ENCODE measurements around the gene NOTCH2. TPM values are rescaled to one million over a fixed set of nuclear protein-coding genes. Genes with fewer than 3 reads are reported as not detected.
"Not testable (repeated sequence)": the region's sequence is repeated elsewhere in the genome, so short reads cannot be mapped to it uniquely, and the experiment has no call there.

The NOTCH2 gene
- total RNA-seq, 2 experiments from 2014 or later, result 45.6 to 53.5 TPM

- POLR2A ChIA-PET, result not testable (repeated sequence)
- CTCF ChIA-PET, result interaction anchor here (0.7 to 1.1 kb wide), 2 partner anchors 23 to 26 kb away, joined by 3 to 5 read pairs; no protein-coding TSS in a partner anchor
Observed at GRCh38 chr1:119975582-119976254, 93.7 kb downstream of the NOTCH2 start.

GRCh38 chr1:119975006-119975405 lies 94.5 kb downstream of the NOTCH2 start:
- CTCF ChIA-PET, result no interaction called here
- POLR2A ChIA-PET, result no interaction called here

DNA sequence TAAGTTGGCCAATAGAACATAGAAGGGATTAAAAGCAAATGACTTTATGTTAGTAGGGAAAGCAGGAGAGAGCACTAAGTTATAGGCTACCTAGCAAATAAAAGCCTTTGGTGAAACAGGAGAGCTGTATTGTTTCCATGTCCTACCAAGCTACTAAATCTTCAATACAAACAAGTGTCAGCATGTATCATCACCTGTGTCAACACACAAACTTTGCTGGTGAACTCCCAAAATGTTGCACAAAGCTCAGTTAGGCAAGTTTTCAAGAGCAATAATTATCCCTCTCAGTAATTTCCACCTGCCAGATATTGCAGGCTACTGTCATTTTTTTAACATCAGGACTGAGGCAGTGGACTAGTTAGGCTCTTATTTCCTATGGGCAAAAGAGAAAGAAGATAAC lies 95.4 kb downstream of the NOTCH2 start:
- CTCF ChIA-PET, result no interaction called here
- POLR2A ChIA-PET, result no interaction called here

GRCh38 chr1:119971710-119972570 lies 97.5 kb downstream of the NOTCH2 start:
- ChIA-PET POLR2A (no interaction called here), CTCF (no interaction called here)

- ChIA-PET CTCF (interaction anchor here (1.0 to 1.6 kb wide), 5 partner anchors 9 to 19 kb away, joined by 3 to 6 read pairs (median 4); no protein-coding TSS in a partner anchor), POLR2A (no interaction called here)
Observed at GRCh38 chr1:119968601-119969000, 100.9 kb downstream of the NOTCH2 start.

DNA sequence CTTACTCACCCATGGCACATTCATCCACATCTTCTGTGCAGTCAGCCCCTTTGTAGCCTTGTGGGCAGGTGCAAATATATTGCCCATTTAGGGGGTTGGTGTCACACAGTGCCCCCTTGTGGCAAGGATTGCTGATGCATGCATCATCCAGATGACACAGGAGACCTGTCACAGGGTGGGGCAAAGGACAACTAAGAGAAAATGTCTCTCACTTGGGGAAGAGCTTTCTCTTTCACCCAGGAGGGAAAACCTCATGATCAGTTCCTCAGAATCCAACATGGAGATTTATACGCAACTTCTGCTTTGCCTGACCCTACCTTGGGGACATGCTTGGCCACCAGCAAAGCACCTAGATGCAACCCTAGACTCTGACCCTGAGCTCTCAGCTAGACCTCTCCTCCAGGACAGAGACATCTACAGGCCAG lies 101.4 kb downstream of the NOTCH2 start:
- ChIA-PET POLR2A (no interaction called here), CTCF (interaction anchor here (1.0 to 1.6 kb wide), 5 partner anchors 9 to 19 kb away, joined by 3 to 6 read pairs (median 4); no protein-coding TSS in a partner anchor)

- ChIA-PET POLR2A (no interaction called here), CTCF (interaction anchor here (1.2 kb wide), 1 partner anchor 18 kb away, joined by 3 read pairs; no protein-coding TSS in a partner anchor)
Observed at GRCh38 chr1:119966681-119967080, 102.8 kb downstream of the NOTCH2 start.

DNA sequence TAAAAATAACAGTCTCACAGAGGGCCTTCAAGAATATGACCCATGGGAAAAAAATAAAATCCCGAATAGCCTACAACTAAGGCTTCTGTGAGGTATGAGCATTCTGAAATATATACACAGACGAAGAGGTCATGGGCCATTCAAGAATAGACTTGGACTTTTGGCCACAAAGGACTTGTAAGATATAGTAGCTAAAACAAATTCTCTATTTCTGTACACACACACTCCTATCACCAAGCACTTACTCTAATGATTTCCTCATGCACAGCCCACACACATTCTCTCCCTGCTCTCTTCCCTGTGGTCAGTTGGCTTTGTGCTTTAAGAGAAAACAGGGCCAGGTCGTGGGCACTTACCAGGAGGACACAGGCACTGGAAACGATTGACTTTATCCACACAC lies 103.4 kb downstream of the NOTCH2 start:
- CTCF ChIA-PET, result no interaction called here

GRCh38 chr1:119964673-119965363 lies 104.6 kb downstream of the NOTCH2 start:
- ChIA-PET POLR2A (no interaction called here), CTCF (interaction anchor here (1.9 kb wide), 1 partner anchor 16 kb away, joined by 4 read pairs; no protein-coding TSS in a partner anchor)

More for the DNA sequence above, 103.4 kb downstream of the NOTCH2 start:
- POLR2A ChIA-PET, result no interaction called here

GRCh38 chr1:119962296-119962968 lies 107.0 kb downstream of the NOTCH2 start:
- POLR2A ChIA-PET, result no interaction called here
- CTCF ChIA-PET, result no interaction called here

DNA sequence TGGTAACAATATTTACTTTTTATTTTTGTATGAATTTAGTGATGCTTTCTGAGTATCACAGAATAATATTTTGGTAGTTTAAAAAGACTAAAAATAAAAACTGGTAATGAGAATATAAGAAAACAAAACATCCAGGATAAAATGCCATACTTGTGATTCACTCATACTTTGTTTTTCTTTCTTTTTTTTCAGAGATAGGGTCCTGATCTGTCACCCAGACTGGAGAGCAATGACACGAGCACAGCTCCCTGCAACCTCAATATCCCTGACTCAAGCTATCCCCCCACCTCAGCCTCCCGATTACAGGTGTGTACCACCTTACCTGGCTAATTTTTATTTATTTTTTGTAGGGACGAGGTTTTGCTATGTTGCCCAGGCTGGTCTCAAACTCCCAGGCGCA lies 109.0 kb downstream of the NOTCH2 start:
- POLR2A ChIA-PET, result no interaction called here
- CTCF ChIA-PET, result interaction anchor here (1.4 kb wide), 1 partner anchor 12 kb away, joined by 4 read pairs; no protein-coding TSS in a partner anchor

- ChIA-PET POLR2A (no interaction called here), CTCF (interaction anchor here (0.9 to 1.4 kb wide), 2 partner anchors 8 to 11 kb away, joined by 4 read pairs; no protein-coding TSS in a partner anchor)
Observed at GRCh38 chr1:119959268-119960220, 109.9 kb downstream of the NOTCH2 start.

DNA sequence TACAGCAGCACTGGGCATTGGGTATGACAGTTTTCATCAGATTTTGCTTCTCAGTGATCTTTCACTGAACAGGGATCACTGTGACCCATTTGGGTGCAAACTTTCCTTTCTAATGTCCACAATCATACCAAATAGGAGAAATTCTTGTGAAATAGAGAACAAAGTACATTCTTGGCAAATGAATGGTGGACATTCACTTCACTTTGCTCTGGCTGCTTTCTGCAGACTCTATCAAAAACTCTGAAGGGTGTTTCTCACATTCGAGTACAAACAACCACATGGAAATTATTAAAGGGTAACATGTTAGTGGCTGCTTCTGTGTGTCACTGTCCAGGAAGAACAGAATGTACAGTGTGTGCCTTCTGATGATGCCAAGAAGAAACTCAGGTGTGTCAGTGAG lies 111.2 kb downstream of the NOTCH2 start:
- CTCF ChIA-PET, result no interaction called here

GRCh38 chr1:119956306-119956705 lies 113.2 kb downstream of the NOTCH2 start:
- CTCF ChIA-PET, result interaction anchor here (0.7 kb wide), 1 partner anchor 12 kb away, joined by 3 read pairs; no protein-coding TSS in a partner anchor
- POLR2A ChIA-PET, result no interaction called here

More for the DNA sequence above, 111.2 kb downstream of the NOTCH2 start:
- POLR2A ChIA-PET, result no interaction called here

DNA sequence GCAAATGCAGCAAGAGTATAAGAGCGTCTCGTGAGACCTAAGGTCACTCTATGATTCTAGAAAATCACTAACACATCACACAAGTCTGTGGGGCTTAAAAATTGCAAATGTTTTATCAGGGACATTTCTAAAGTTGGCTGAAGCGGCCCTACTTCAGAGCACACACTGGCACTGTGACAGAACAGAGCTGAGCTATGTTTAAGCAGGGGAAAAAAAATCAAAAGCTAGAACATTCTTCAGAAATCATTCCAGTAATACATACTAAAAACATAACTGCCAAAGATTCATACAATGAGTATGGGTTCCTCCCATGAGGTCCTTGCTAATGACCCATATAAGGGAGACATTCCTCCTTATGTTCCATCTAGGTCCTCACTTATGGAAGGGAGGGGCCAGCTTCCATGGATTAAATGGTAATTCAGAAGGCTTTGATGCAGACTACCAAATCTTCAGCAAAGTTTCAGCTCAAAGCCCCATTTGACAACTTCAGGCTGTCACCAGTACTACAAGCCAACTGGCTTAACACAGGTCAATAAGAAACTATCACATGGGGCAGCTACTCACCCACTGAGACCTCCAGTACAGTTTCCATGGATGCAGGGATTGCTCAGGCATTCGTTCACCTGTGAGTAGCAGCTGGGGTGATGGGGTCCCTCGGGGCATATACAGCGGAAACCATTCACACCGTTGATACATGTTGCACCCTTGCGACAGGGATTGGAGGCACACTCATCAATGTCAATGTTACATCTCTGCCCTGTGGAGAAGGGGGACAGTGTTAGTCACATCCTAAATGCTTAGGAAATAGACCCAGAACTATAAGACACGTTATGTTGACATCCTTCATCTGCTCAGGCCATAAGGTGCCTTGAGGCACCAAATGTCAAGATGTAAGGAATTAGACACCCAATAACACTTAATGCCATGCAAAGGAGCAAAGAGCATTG lies 114.7 kb downstream of the NOTCH2 start:
- ChIA-PET CTCF (no interaction called here), POLR2A (no interaction called here)

- CTCF ChIA-PET, result no interaction called here
- POLR2A ChIA-PET, result no interaction called here
Observed at GRCh38 chr1:119953266-119953998, 116.0 kb downstream of the NOTCH2 start.

- ChIA-PET POLR2A (no interaction called here), CTCF (interaction anchor here (0.9 kb wide), 1 partner anchor 23 kb away, joined by 5 read pairs; no protein-coding TSS in a partner anchor)
Observed at GRCh38 chr1:119952496-119952895, 117.0 kb downstream of the NOTCH2 start.

Measured in activated CD8-positive, alpha-beta memory T cell treated with anti-CD3 and anti-CD28 coated beads for 36 hours (primary cell).